Lower leg skin (tissue), 3 donors: ENCODE measurements around the gene ROM1.

Source experiments
- POLR2A ChIP-seq, 2 donors: fragments of 450-650 bp; IDR thresholded peaks; one replicate each; pipeline ENCODE4 v1.6.1; 2016 to 2017; ENCODE audit warnings: antibody characterized with exemption in 2 of 2, mild to moderate bottlenecking in 1 of 2, moderate library complexity in 1 of 2
- TF ChIP-seq, protein P1 (sequence below), 3 donors: fragments of 450-650 bp; IDR thresholded peaks; one replicate each; pipeline ENCODE4 v1.5.1; 2016; ENCODE audit warnings: antibody characterized with exemption in 3 of 3, mild to moderate bottlenecking in 3 of 3, moderate library complexity in 2 of 3

DNA sequence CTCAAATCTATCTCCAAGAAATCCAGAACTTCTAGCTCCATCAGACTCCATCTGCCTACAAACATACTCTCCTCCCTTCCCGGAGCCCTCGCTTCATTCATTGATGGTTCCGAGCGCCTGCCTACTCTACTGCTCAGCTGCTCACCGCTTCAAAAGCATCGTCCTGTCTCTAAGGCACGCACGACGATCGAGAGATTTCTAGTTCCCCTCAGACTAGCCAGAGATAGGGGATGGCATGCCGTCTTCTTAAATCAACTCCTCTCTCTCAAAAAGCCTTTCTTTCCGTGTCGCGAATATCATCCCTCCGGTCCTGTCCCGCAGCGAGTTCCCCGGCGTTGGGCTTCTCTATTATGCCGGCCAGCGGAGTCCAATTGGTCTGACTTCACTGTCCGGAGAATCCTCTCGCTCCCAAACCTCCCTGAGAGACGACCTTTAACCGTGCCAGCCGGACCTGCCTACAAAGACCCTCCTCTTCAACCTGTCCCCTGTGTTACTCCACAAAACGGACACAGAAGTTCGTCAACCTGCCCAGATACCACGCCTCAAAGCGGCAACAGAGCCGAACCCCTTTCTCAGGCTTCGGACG is 40.0 kb upstream of the ROM1 start:
- TF ChIP-seq, protein P1, sequence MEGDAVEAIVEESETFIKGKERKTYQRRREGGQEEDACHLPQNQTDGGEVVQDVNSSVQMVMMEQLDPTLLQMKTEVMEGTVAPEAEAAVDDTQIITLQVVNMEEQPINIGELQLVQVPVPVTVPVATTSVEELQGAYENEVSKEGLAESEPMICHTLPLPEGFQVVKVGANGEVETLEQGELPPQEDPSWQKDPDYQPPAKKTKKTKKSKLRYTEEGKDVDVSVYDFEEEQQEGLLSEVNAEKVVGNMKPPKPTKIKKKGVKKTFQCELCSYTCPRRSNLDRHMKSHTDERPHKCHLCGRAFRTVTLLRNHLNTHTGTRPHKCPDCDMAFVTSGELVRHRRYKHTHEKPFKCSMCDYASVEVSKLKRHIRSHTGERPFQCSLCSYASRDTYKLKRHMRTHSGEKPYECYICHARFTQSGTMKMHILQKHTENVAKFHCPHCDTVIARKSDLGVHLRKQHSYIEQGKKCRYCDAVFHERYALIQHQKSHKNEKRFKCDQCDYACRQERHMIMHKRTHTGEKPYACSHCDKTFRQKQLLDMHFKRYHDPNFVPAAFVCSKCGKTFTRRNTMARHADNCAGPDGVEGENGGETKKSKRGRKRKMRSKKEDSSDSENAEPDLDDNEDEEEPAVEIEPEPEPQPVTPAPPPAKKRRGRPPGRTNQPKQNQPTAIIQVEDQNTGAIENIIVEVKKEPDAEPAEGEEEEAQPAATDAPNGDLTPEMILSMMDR (IDR thresholded peaks at IDR 0.05) = no peak
- no peak for TF ChIP-seq POLR2A (IDR thresholded peaks at IDR 0.05)
